Measurements from ENCODE around the gene BRD1. TPM values are rescaled to one million over a fixed set of nuclear protein-coding genes. Genes with fewer than 3 reads are reported as not detected.

Gene BRD1
- polyA plus RNA-seq, 1 experiment: 4.6 TPM

DNA sequence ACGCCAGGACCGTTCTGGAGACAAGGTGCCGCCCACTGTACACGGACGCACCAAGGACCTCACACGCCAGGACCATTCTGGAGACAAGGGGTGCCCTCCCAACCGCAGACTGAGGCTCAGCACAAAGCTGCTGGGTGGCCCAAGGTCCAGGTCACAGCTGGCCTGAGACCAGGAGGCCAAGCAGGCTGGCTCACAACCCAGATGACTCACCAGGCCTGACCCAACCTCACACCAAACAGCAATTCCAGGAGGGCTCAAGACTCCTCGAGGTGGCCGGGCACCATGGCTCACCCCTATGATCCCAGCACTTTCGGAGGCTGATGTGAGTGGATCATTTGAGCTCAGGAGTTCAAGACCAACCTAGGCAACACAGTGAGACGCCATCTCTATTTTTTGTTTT is 14.8 kb downstream of the BRD1 start:
- Histone ChIP-seq H3K27me3 (ENCODE audit: control insufficient read depth, insufficient read depth, low read length) (no peaks in the 10 kb centered on the region), H3K4me3 (ENCODE audit: low read depth, low read length) (no peak overlapping the region), H3K36me3 (ENCODE audit: control insufficient read depth, insufficient read depth, low read length) (peaks cover 23% of the 10 kb centered on the region)
- DNase-seq (ENCODE audit: low read depth): no peak
- ChIA-PET POLR2A (no interaction called here), CTCF (interaction anchor here (1.0 kb wide), 1 partner anchor 8 kb away, joined by 3 read pairs; no protein-coding TSS in a partner anchor)
- no peak for TF ChIP-seq CTCF (IDR thresholded peaks at IDR 0.05; ENCODE audit: insufficient read depth, low read depth, low read length)

GRCh38 chr22:49811020-49811791 is 16.5 kb downstream of the BRD1 start:
- ChIA-PET CTCF (no interaction called here), POLR2A (no interaction called here)
- Histone ChIP-seq H3K36me3 (ENCODE audit: control insufficient read depth, insufficient read depth, low read length) (peaks cover 20% of the 10 kb centered on the region), H3K27me3 (ENCODE audit: control insufficient read depth, insufficient read depth, low read length) (no peaks in the 10 kb centered on the region), H3K4me3 (ENCODE audit: low read depth, low read length) (no peak overlapping the region)
- no peak for TF ChIP-seq CTCF (IDR thresholded peaks at IDR 0.05; ENCODE audit: insufficient read depth, low read depth, low read length)
- no peak for DNase-seq (ENCODE audit: low read depth)

DNA sequence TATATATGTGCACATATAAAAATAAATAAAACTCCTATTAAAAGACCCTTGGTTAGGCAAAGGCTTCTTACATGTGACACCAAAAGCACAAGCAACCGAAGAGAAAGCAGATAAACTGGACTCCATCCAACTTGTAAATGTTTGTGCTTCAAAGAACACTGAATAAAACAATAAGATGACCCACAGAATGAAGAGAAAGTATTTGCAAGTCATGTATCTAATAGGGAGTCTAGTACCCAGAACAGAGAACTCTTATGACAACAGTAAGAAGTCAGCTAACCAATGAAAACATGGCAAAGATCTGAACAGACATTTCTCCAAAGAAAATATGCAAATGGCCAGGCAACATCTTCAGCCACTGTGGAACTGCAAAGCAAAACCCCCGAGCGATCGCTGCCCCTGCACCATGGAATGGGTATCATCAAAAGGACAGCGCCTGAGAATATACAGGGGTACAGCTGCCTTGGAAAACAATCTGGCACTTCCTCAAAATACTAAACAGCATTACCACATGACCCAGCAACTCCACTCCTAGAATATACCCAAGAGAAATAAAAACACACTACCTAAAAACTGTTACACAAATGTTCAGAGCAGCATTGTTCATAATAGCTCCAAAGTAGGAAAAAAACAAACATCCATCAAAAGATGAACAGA is 17.2 kb downstream of the BRD1 start:
- POLR2A ChIA-PET: no interaction called here

DNA sequence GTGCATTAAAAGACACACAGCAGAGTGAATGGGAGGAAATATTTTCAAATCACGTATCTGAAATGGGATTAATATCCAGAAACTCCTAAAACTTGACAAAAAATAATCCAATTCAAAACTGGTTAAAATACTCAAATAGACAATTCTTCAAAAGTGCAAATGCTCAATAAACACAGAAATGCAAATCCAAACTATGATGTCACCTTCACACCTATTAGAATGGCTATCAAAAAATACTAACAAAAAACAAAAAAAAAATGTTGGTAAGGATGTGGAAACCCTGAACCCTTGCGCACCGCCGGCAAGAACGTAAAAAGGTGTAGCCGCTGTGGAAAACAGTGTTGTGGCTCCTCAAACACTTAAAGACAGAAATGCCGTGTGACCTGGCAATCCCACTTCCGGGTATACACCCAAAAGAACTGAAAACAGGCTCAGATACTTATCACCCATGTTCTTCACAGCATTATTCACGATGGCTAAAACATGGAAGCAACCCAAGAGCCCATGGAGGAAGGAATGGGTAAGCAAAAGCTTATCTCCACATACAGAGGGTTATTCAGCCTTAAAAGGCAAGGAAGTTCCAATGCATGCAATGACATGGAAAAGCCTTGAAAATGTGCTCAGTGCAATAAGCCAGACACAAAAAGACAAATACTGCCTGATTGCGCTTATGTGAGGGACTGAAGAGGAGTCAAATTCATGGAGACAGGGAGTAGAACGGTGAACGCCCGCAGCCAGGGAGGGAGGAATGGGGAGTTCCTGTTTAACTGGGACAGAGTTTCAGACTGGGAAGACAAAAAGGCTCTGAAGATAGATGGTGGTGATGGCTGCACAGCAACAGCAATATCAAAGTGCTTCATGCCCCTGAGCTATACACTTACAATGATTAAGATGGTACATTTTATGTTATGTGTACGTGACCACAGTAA is 19.6 kb downstream of the BRD1 start:
- POLR2A ChIA-PET: no interaction called here

More for the DNA sequence above, 17.2 kb downstream of the BRD1 start:
- DNase-seq (ENCODE audit: low read depth): no peak
- no peak for TF ChIP-seq CTCF (IDR thresholded peaks at IDR 0.05; ENCODE audit: insufficient read depth, low read depth, low read length)
- Histone ChIP-seq H3K4me3 (ENCODE audit: low read depth, low read length) (no peak overlapping the region), H3K27me3 (ENCODE audit: control insufficient read depth, insufficient read depth, low read length) (no peaks in the 10 kb centered on the region), H3K36me3 (ENCODE audit: control insufficient read depth, insufficient read depth, low read length) (peaks cover 16% of the 10 kb centered on the region)
- CTCF ChIA-PET: no interaction called here

More for the DNA sequence above, 19.6 kb downstream of the BRD1 start:
- H3K36me3 ChIP-seq (ENCODE audit: control insufficient read depth, insufficient read depth, low read length): peaks cover 18% of the 10 kb centered on the region
- no peaks in the 10 kb centered on the region for H3K27me3 ChIP-seq (ENCODE audit: control insufficient read depth, insufficient read depth, low read length)
- H3K4me3 ChIP-seq (ENCODE audit: low read depth, low read length): no peak overlapping the region
- no peak for TF ChIP-seq CTCF (IDR thresholded peaks at IDR 0.05; ENCODE audit: insufficient read depth, low read depth, low read length)
- CTCF ChIA-PET: no interaction called here
- DNase-seq (ENCODE audit: low read depth): no peak

Measured in BJ (cell line).